C4-2B (cell line): Measurements from ENCODE around the gene CD37.

Source experiments
- CTCF ChIP-seq: fragments of 450-650 bp; conservative IDR thresholded peaks from 2 replicates; pipeline ENCODE4 v1.5.1; 2017; ENCODE audit warnings: mild to moderate bottlenecking
- ZFX ChIP-seq: fragments of 450-650 bp; IDR thresholded peaks from 2 replicates; pipeline ENCODE4 v1.6.1; 2017

- TF ChIP-seq CTCF (no peak), ZFX (no peak)
Measured at GRCh38 chr19:49295208-49295880, 39.9 kb upstream of the CD37 start.
